NCI-H345 (cell line): Measurements from ENCODE around the gene SORCS3.
A peak's percentile ranks its signal among the peaks of the same experiment; 100 is the strongest.

ENCODE experiments used
- DNase-seq: peaks from one replicate; lab custom pipeline; 2025; lab: John Stamatoyannopoulos, UW

SORCS3 gene

DNA sequence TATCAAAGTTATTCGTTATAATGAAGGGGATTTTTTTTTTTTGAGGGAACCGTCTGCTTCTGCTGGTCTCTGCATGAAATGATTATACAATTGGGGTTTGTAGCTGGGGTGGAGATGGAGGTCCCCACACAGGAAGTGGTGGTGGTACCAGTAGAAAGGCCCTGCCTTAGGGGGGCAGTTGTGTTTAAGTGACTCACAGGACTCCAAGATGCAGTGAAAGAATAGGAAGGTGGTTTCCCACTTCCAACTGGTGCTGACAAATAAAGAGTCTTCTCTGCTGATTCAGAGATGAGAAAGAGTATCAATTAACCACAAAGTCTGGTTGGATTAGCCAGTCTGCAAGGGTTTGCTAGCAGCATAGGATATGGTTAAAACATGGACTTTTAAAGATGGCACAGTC, 376.0 kb downstream of the SORCS3 start:
- no peak for DNase-seq

DNA sequence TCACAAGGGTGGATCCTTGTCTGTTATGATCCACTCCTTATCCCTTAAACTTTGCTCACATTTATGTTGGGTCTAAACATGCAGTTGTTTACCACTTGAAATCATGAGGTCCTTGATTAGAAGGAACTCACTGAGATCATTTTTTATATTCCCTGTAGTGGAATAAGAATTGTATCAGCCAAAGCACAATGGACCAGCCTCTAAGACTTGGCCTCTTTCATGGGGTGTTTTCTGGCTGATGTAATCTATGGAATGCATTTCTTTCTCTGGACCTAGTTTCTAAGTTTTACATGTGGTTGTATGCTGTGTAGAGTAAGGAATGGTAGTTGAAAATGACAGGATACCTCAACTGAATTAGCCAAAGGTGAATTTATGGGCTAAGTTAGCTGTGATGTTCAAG, 376.6 kb downstream of the SORCS3 start:
- DNase-seq: no peak

DNA sequence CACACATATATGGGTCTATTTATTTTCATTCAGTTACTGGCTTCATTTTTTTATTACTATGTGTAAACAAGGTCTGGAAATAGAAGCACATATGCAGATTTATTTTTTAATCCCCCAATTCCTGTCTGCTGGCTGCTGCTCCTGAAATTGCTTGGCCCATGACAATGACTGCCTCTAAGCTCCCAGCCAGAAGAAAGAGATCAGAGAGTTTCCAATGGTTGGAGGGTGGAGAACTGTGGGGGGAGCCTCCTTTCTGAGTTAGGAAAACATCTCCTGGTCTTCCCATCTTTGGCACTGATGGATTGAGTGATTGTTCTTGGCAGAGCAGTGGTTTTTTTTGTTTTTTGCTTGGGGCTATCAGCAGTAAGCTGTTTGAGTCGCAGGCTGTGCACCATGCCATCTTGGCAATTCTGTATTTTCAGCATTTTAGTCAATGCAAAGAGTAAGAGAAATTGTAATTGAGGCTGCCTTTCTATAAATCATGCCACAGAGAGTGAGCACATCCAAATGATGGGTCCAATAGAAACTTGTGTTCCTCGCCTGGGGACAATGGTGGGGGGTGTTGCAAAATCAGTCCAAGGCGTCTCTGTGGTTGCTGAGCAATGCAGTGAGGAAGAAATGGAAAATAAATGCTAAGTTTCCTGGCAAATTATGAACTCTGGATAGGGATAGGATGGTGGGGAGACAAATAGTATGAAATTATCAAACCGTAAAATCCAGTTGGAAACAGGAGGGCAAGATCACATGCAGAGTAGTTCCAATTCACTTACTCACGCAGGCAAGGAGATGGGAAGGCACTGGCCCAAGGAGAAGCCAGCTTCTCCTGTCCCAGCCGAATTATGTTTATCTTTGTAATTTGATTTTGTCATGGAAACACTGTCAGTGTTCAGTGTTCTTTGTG, 382.4 kb downstream of the SORCS3 start:
- no peak for DNase-seq

DNA sequence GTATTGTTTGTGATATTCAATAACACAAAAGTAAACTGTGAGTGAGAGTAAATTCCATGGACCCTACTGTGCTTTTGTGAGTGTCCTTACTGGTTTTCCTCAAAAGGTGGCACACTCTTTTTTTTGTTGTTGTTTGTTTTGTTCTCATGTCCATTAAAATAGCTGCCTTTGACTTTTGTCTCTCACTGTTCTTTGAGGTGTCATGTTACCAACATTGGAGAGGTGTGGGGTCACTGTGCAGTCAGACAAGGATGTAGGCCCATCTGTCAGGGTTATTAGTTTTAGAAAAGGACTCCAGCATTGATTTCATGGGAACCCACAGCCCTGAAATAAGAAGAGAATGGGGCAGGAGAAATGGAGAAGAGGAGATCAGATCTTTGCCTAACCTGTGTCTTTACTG, 383.1 kb downstream of the SORCS3 start:
- DNase-seq: peak; percentile 10

DNA sequence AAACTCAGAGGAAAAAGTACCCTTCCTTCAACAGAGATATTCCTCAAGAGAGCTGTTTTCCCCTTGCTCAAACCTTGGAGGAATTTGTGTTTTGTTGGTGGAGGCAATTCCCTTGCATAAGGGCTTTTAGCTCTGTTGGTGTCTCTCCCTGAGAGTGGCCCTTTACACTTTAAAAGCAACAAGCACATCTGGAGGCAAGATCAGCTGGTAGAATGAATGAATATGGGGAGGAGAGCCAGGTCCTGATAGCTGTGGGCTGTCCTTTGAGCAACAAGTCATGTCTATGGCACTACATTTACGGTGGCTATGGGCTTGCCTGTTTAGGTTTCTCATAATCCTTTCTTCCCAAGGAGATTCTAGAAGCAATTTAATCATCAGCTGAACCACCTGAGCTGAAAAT, 384.0 kb downstream of the SORCS3 start:
- no peak for DNase-seq

DNA sequence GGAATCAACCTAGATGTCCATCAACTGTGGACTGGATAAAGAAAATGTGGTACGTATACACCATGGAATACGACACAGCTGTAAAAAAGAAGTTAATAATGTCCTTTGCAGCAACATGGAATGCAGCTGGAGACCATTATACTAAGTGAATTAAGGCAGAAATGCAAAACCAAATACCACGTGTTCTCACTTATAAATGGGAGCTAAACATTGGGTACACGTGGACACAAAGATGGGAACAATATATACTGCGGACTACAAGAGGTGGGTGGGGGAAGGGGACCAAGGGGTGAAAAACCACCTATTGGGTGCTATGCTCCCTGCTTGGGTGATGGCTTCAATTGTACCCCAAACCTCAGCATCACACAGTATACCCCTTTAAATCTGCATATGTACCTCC, 385.5 kb downstream of the SORCS3 start:
- no peak for DNase-seq

DNA sequence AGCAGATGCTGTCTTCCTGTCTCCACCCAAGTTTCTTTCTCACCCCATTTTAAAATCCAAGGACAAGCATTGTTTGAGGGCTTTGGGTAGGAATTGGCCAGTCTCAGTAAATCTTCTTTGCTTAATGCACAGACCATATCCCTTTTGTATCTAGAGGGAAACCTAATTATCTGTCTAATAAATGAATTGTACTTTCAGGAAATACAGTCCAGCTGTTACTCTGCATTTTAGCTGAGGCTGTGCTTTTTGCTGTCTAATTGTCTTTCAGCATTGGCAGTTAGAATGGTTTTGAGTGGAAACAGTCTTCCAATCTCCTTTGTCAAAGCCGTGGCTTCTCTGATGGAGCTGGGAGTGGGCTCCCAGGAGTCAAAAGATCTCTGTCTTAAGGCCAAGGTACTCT, 388.2 kb downstream of the SORCS3 start:
- DNase-seq: no peak

DNA sequence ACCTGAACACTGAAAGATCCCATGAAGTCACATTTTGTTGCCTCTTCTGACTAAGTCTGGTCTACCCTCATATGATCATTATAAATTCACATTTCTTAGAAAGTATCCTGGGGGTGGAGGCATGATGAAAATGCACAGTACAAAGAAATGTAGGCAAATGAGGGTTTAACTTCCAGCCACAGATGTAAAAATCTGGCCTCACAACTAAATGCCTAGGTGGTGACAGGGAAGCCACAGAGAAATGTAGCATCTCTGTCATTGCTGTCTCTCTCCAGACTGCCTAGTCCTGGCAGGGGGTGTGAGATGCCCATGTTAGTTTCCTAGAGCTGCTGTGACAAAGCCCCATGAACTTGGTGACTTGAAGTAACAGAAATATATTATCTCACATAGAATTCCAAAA, 395.9 kb downstream of the SORCS3 start:
- no peak for DNase-seq

DNA sequence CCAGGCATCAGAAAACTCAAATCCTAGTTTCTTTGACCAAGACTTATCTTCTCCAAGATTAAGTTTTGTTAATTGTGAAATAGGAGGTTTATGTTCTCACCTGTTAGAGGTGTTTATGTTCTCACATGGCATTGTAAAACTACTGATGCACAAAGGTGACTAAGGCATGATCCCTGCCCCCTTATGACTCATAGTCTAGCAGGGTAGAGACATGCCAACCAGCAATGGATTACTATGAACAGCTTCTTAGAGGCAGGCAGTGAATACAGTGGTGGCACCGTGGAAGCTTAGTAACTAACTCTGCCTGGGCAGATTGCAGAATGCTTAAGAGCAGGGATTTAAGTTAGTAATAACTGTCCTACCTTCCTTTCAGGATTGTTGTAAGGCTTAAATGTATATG, 400.9 kb downstream of the SORCS3 start:
- no peak for DNase-seq

DNA sequence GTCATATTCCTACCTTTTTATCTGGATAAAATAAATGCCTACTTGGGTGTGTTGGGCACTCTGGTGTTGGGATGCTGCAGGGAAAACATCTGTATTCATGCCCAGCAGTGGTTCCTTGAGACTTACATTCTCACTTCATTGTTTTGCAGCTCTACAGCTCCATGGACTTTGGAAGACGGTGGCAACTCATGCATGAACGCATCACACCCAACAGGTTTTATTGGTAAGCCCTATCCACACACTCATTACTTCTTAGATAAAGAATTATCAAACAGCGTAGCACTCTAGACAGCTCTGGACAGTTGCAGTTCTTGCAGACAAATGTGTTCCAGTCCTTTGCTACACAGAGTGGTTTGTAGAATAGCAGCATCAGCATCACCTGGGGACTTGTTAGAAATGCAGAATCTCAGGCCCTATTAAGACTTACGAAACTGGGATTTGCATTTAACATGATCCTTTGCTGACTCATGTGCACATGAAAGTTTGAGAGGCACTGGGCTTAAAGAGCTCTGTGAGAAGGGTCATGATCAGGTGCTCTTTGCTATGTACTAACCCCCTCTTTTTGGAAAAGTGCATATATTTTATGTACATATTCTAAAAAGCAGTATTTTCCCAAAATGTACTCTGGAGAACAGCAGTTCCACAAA, 401.9 kb downstream of the SORCS3 start:
- DNase-seq: no peak

DNA sequence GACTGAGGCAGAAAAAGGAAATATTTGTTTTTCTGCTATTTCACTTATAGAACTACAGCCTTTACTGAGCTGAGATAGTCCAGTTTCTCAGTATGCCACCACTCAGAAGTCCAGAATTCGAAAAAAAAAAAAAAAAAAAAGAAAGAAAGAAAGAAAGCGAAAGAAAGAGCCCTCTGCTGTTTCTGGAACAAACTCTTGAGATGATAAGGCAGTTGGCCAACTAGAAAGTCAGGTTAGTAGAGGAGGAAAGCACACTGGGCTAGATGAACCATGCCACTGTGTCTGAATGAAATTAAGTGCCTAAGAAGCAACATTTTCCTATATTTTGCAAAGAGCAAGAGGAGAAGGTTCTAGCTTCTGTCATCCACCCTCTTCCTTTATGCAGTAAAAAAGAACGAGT, 403.8 kb downstream of the SORCS3 start:
- no peak for DNase-seq

DNA sequence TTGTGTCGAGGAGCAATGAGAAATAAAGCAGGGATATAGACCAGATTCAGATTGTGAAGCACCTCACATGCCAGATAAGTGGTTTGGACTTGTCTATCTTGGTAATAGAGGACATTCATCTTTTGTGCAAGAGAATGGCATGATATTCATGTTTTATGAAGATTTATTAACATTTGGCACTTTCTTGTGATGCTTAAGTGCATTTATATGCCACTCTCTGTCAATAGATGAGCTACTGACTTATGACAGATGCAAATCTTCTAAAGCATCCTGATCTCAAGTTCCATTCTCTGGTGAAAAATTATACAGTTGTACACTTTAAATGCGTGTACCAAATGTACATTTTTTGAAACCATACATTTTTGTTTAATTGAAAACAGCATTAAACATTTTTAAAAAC, 415.3 kb downstream of the SORCS3 start:
- no peak for DNase-seq

DNA sequence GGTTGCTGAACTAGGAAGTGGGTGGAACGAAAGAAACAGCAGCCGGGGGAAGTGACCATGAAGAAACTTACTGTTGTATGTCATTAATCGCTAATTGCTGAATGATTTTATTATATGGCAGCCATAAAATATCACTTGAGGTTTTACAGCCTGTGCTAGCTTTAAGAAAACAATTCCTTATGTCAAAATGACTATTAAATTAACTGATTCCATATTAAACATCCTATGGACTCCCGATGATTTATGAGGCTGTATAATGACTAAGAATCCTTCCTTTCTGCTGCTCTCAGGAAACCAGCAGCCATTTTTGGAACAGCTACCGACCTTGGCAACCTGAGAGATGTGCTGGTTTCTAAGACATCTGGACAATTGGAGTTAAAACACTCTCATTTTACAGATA, 421.9 kb downstream of the SORCS3 start:
- DNase-seq: no peak

DNA sequence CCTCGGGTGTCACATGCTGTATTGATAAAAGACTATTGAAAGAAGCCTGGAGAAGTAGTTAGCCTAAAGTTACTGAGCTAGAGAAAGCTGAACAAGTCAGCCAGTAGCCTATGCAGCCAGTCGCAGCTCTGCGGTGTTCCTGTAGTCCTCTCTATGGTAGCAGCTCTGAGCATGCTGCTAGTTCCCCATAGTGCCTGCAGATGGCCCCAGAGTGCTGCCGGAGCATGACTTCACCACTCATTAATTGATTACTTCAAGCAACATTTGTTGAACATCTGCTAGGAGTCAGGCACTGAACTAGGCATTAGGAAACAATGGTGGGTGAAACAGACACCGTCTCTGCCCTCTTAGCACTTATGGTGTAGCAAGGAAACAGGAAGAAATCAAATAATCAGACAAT, 422.7 kb downstream of the SORCS3 start:
- DNase-seq: no peak

DNA sequence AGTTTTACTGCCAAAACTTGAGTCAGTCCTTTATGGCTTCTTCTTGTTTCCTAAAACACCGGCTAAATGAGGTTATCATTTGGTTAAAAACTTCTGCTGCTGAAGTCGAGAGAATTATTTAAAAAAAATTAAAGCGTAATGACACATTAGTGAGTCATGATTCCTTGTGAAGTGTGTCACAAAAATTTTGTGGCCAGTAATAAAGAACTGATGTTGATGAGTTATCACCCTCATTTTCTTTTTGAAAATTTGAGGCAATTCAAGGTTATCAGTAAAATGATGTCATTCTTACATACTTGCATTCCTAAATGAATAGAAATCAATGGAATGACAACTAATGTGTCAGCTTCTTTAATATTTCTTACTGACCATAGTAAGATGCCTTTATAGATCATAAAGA, 427.4 kb downstream of the SORCS3 start:
- DNase-seq: no peak

DNA sequence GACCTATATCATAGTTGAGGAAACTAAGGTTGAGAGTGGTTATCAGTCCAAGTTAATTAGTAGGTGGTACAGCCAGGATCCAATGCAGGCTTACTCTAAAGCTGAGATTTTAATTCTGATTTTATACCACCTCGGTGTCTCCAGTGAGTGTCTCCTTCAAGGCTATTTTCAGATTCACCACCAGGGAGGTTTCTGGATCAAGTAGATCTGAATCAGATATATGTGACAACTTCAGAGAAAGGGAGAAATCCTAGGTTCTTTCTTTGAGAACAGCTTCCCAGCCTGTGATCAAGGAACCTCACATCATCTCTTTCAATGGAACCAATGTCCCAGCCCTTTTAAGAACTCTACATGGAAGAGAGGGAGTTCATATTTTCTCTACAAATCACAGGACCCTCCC, 429.2 kb downstream of the SORCS3 start:
- no peak for DNase-seq

DNA sequence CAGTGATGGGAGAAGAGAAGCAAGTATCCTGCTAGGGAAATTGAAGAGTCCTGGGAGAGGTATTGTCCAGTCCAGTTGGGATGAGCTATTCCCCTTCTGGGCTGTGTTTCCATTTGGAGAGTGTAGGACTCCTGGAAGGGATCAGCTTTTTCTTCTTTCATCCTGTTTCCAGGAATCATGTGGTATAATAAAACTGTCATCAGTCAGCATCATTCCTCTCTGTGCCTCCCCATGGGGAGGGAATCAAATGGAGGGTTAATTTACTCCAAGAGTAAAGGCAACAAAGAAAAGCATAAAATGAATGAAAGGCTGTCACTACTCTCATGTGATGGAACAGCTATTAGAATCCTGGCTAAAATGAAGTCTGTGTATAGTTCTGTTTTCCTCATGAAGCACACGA, 429.9 kb downstream of the SORCS3 start:
- DNase-seq: no peak

DNA sequence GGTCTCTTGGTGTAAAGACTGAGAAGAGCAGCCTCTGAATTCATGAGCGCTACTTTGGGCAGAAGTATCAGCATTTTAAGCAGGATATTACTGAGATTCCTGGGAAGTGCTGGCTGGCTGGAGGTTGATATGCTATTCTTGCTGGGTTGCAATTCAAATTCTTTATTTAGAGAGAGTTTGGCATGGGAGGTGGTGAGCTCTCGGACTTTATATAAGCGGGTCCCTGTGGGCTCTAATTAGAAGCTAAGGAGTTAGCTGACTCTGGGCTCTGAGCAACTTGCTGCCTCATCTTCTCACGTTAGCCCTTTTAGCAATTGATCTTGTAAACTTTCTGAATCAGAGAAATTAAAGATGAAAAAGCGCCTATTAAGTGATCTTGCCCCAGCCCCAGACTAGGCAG, 430.9 kb downstream of the SORCS3 start:
- DNase-seq: no peak

DNA sequence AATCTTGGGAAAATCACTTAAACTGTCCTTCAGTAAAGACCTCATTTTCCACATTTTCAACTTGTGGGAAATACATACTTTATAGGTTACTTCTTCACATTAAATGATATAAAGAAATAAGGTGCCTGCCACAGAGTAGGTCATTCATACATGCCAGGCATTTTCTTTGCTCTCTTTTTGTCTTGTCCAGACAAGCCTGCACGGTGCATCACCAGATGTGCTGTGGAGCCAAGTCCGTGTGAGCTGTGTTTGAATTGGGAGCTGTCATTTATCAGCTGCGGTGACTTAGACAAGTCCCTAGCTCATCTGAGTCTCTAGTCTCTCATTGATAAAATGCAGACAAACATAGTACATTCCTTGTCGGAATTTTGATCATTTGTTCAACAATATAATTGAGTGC, 432.9 kb downstream of the SORCS3 start:
- no peak for DNase-seq

DNA sequence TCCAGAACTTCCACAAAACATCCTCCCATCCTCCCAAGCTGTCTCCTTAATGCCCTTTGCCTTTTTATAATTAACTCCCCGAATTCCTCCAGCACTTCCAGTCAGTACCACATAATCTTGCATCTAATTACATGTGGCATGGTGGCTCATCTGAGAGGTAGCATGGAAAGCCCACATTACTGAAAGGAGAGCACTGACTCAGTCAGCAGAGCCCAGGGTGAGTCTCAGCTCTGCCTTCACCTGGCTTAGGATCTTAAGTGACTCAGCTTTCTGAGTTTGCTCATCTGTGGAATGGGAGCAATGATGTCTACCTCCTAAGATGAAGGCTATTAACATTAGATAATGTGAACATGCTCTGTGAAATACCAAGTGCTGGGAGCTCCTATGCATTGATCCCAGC, 433.9 kb downstream of the SORCS3 start:
- DNase-seq: no peak

DNA sequence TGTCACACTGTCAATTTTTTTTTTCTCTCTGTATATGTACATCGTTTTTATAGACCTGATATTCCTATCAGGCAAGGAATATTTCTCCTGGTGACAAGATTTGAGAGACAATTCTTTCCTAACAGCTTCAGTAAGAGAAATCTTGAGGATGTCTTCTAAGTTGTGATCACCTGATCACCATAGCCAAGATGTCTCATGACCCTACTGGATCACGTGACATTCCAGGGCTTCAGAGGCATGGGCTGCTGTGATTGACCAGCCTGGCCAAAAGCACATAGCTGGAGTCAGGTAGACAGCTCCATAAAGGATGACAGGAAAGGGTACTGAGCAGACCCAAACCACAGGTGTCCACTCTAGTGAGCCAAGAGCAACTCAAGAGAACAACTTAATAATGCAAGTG, 444.9 kb downstream of the SORCS3 start:
- DNase-seq: no peak

DNA sequence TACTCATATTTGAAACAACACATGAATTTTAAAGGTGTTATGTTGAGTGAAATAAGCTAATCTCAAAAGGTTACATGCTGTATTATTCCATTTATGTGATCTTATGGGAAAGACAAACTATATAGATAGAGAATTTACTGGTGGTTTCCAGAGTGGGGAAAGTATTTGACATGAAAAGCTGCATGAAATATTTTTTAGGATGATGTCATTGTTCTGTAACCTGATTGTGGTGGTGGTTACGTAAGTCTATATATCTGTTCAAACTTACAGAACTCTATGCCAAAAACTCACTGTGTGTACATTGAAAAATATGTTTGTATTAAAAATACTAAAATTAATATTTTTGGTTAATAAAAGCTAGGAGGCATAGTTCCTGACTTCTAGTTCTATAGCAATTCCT, 453.0 kb downstream of the SORCS3 start:
- no peak for DNase-seq

DNA sequence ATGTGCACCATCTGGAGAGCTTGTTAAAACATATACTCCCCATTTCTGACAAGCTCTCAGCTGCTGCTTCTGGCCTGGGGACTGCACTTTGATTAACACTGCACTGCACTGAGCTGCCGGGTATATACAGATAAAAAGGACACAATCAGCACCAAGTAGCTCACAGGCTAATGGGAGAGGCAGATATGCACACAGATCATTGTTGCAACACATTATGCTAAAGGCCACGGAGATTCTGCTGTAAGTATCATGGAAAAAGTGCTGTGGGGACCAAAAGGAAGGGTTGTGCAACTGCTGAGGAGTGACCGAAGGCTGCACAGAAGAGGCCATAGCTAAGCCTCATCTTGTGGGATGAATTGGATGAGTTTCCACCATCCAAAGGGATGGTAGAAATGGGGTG, 455.2 kb downstream of the SORCS3 start:
- DNase-seq: no peak

DNA sequence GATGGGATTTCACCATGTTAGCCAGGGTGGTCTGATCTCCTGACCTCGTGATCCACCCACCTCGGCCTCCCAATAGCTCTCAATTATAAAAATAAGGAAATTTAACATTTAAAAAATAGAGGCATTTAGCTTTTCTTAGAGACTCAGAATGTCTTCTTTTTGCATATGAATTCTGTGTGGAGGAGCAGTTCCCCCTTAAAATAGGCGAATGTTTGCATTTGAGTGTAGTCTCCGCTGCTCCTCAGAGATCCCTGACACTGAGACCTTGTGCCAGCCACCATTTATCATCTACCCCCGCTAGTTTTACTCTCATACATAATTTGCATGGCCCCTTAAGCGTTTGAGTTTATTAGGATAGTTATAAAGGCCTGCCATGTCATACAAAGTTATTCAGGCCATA, 461.9 kb downstream of the SORCS3 start:
- no peak for DNase-seq
